Stimulated activated naive CD8-positive, alpha-beta T cell treated with anti-CD3 and anti-CD28 coated beads, Interleukin-15, Interleukin-2, amounts not matched to agents 100 ng/mL and 50 ng/mL, for 24 hours (primary cell): ENCODE results near the gene LRRK2.
"Not testable (repeated sequence)": the region's sequence is repeated elsewhere in the genome, so short reads cannot be mapped to it uniquely, and the experiment has no call there.

Experiments
- H3K27ac Mint-ChIP-seq: one replicate; pipeline ENCODE4 v1.8.0; 2021; ENCODE audit warnings: mild to moderate bottlenecking, mixed read lengths
- H3K27me3 Mint-ChIP-seq: one replicate; pipeline ENCODE4 v1.8.0; 2021; ENCODE audit warnings: mixed read lengths
- H3K36me3 Mint-ChIP-seq: one replicate; pipeline ENCODE4 v1.8.0; 2021; ENCODE audit warnings: low read depth, mixed read lengths
- H3K4me1 Mint-ChIP-seq: one replicate; pipeline ENCODE4 v1.8.0; 2021; ENCODE audit warnings: low read depth, mixed read lengths
- H3K4me3 Mint-ChIP-seq: one replicate; pipeline ENCODE4 v1.8.0; 2021; ENCODE audit warnings: mild to moderate bottlenecking, mixed read lengths
- H3K9me3 Mint-ChIP-seq: one replicate; pipeline ENCODE4 v1.8.0; 2021; ENCODE audit warnings: mixed read lengths

LRRK2 gene

DNA sequence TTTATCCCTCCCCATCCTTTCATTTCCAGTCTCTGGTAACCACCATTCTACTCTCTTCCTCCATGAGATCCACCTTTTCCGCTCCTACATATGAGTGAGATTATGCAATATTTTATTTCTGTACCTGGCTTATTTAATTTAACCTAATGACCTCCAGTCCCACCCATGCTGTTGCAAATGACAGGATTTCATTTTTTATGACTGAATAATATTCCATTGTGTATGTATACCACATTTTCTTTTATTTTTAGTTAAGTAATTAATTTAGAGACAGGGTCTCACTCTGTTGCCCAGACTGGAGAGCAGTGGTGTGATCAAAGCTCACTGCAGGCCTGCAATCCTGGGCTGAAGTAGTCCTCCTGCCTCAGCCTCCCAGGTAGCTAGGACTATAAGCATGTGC is 2.6 kb downstream of the LRRK2 start:
- H3K4me1 Mint-ChIP-seq, result peaks cover 28% of the 10 kb centered on the region
- H3K27me3 Mint-ChIP-seq, result peaks cover 39% of the 10 kb centered on the region
- H3K4me3 Mint-ChIP-seq, result no peak overlapping the region

DNA sequence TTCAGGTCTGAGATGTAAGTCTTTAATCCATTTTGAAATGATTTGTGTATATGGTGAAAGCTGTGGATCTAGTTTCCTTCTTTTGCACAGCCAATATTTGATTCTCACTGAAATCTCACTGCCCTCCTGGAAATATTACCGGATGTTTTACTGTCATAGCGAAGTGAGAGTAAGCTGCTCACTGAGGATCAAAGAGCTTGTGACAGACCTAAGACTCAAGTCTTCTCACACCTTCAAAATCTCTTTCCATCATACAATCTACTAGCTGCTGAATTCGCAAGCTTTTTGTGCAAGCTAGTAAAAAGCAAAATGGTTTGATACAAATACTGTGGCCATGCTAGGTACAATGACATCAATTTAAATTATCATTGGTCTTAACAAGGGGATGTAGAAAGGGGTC is 3.9 kb downstream of the LRRK2 start:
- no peak overlapping the region for H3K4me3 Mint-ChIP-seq
- H3K36me3 Mint-ChIP-seq, result no peaks in the 10 kb centered on the region
- H3K9me3 Mint-ChIP-seq, result peaks cover 4% of the 10 kb centered on the region
- peaks cover 31% of the 10 kb centered on the region for H3K27me3 Mint-ChIP-seq
- peaks cover 26% of the 10 kb centered on the region for H3K4me1 Mint-ChIP-seq
- no peak overlapping the region for H3K27ac Mint-ChIP-seq

More for the DNA sequence above, 2.6 kb downstream of the LRRK2 start:
- Mint-ChIP-seq H3K9me3 (peaks cover 4% of the 10 kb centered on the region), H3K27ac (no peak overlapping the region), H3K36me3 (no peaks in the 10 kb centered on the region)

DNA sequence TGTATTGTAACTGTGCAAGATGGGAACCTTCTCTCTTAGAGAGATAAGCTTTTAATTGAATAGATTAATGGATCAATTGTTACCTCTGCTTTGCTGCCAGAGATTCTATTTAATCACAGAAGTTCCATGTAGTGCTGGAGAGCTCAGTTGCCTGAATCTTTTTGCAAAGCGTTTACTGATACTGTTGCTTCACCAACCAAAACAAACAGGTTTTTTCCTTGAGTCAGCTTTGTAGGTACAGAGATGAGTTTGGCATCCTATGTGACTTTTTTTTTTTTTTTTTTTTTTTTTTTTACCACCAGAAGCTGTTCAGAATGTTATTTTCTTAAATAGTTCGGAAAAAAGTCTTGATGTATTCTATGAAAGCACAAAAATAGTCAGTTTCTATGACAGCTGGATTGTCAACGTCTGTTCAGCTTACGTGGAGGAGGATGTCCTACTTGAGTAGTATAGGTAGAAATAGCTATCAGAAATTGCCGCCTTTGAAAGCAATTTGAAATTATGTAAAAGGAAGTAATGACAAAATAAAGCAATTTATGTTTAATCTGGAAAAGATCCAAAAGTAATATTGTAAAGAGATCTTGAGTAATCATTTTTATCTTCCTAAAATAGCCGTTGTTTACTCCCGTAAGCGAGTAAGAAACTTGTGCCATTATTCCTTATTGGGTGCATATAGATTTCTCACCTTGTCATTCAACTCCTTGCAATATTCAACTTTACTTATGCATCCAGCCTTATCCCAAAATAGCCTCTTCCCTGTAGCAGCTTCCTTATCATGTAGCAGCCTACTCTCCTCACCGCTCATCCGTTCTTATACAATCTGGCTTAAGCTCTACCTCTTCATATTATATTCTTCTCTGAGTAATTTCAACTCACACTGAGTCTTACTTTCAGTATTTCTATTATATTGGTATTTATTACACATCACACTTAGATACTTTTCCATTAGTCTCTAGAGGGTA is 5.2 kb downstream of the LRRK2 start:
- Mint-ChIP-seq H3K27me3 (peaks cover 25% of the 10 kb centered on the region), H3K4me1 (peaks cover 20% of the 10 kb centered on the region), H3K27ac (no peak overlapping the region), H3K36me3 (no peaks in the 10 kb centered on the region), H3K4me3 (no peak overlapping the region), H3K9me3 (peaks cover 4% of the 10 kb centered on the region)

DNA sequence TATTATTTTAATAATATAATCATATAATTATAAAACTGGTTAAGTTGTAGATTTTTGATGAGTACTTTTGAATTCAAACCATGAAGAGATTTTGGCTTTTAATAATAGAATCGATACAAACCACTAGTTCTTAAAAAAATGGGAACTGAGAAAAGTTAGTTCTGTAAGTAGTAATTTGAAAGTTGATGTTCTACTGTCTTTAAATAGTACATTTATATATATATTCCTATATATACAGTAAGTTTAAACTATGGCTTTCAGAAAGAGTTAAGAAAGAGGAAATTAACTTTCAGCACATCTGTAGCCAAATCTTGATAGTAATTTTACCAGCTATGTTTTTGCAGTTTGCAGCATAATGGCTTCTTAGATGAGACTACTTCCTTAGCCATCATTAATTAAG is 7.8 kb downstream of the LRRK2 start:
- Mint-ChIP-seq H3K4me3 (no peak overlapping the region), H3K4me1 (peaks cover 11% of the 10 kb centered on the region), H3K36me3 (no peaks in the 10 kb centered on the region), H3K9me3 (no peaks in the 10 kb centered on the region), H3K27me3 (peaks cover 8% of the 10 kb centered on the region), H3K27ac (no peak overlapping the region)

DNA sequence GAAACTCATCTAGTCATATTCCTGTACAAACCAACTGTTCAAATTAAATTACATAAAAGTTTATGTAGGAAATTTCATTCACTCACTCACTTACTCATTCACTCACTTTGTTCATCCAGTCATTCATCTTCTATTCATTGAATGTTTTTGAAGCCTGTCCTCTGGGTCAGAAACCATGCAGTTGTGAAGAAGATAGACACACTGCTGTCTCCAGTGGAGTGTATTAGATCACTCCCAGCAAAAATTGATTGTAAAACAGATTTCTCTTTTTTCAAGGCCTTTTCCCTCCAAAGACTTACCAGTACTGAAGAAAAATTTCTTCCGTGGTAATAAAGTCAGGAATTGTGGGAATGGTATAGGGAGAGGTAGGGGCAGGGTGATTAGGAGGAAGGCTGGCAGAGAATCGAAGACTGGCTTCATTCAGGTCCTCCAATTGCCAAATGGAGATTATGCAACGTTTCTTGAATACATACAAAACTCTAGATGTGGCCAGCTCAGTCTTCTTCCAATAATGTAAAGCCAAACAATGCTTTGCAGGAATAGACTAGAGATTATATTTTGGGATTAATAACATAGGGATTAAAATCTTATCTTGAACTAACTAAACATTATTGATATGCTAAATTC is 9.1 kb downstream of the LRRK2 start:
- no peaks in the 10 kb centered on the region for H3K36me3 Mint-ChIP-seq
- no peaks in the 10 kb centered on the region for H3K9me3 Mint-ChIP-seq
- no peaks in the 10 kb centered on the region for H3K27me3 Mint-ChIP-seq
- no peak overlapping the region for H3K27ac Mint-ChIP-seq
- peaks cover 11% of the 10 kb centered on the region for H3K4me1 Mint-ChIP-seq
- H3K4me3 Mint-ChIP-seq, result no peak overlapping the region

DNA sequence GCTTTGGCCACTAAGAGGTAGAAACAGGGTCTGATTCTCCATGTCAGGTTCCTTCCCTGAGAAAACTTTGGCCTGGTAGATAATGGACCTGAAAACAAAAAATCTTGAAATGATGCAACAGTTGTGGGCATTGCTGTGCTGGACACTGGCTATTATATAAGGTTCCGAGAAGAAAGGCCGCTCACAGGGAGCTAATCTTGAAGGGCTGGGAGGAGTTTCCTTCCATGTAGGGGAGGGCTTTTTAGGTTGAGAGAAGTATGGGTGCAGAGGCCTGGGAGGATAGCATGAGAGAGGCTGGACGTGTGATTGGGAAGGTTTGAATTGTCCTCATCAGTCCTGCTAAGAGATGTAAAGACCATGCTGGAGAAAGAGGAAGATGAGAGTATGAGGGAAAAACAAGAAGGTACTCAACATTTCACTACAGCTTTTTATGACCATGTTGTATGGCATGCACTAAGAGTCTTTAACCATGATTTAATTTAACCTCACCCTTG is 11.6 kb downstream of the LRRK2 start:
- no peak overlapping the region for H3K27ac Mint-ChIP-seq
- peaks cover 11% of the 10 kb centered on the region for H3K4me1 Mint-ChIP-seq

DNA sequence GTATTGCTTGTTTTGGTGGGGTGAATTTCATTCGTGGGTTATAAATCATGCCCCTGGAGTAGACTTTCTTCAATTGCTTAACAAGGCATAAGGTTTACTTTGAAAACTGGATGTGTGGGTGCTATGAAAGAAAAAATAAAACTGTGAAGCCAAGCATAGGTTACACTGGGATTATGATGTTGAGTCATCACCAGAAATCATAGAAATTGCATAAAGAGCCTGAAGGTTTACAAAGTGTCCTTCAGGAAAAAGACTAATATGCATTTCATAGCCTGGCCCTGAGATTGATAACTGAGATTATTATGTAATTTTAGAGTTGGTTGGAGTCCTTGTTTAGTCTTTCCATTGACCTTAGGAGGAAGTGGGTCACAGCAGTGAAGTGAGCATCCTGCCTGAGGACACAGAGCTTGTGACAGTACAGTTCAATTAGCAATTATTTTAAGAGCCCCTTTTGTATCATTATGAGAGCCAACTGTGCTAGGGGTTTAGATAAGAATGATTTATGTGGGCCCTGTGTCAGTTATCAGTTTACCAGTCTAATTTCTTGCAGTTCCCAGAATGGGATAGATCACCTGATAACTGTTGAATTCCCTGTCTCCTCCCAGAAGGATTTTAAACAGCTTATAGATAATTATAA is 13.6 kb downstream of the LRRK2 start:
- Mint-ChIP-seq H3K27ac (no peak overlapping the region), H3K4me3 (no peak overlapping the region), H3K9me3 (no peaks in the 10 kb centered on the region), H3K36me3 (no peaks in the 10 kb centered on the region), H3K27me3 (no peaks in the 10 kb centered on the region), H3K4me1 (peaks cover 5% of the 10 kb centered on the region)

More for the DNA sequence above, 11.6 kb downstream of the LRRK2 start:
- Mint-ChIP-seq H3K27me3 (no peaks in the 10 kb centered on the region), H3K9me3 (no peaks in the 10 kb centered on the region), H3K36me3 (no peaks in the 10 kb centered on the region), H3K4me3 (no peak overlapping the region)

DNA sequence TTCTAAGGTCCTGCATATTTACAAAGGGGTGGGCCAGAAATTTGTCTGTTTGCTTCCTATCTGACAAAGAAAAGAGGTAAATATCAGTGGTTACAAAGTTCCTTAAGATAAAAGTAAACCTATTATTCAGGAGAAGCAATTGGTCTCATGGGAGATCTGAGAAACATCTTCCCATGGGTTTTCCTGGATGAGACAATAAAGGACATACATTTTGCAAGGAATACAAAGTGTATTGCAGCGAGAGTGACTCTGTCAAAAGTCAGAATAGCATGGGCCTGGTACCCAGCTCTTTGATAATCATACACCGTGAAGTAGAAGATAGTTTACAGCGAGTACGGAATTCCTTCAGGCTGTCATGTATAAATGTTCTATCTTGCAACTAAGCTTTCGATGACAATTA is 14.2 kb downstream of the LRRK2 start:
- no peaks in the 10 kb centered on the region for H3K36me3 Mint-ChIP-seq
- H3K27me3 Mint-ChIP-seq, result no peaks in the 10 kb centered on the region
- no peak overlapping the region for H3K27ac Mint-ChIP-seq
- peaks cover 5% of the 10 kb centered on the region for H3K4me1 Mint-ChIP-seq
- H3K9me3 Mint-ChIP-seq, result no peaks in the 10 kb centered on the region
- no peak overlapping the region for H3K4me3 Mint-ChIP-seq

DNA sequence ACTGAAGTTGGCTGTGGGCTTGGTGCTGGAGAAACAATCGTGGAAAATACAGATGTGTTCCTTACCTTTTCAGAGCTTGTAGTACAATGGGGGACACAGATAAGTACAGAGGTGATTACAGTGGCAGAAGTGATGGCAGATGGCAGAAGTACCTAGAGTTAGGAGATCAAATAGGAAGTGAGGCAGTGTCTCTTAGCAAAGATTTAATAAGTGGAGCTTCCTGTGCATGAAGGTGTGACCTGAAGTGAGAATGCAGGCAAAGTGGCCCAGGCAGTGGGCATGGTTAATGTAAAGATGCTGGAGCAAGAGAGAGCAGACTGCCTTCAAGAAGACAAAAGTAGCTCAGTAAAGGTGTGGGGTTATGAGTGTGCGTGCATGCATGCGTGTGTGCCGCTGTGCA is 16.0 kb downstream of the LRRK2 start:
- Mint-ChIP-seq H3K9me3 (no peaks in the 10 kb centered on the region), H3K36me3 (no peaks in the 10 kb centered on the region), H3K27me3 (no peaks in the 10 kb centered on the region), H3K4me3 (no peak overlapping the region), H3K27ac (no peak overlapping the region), H3K4me1 (peaks cover 5% of the 10 kb centered on the region)

DNA sequence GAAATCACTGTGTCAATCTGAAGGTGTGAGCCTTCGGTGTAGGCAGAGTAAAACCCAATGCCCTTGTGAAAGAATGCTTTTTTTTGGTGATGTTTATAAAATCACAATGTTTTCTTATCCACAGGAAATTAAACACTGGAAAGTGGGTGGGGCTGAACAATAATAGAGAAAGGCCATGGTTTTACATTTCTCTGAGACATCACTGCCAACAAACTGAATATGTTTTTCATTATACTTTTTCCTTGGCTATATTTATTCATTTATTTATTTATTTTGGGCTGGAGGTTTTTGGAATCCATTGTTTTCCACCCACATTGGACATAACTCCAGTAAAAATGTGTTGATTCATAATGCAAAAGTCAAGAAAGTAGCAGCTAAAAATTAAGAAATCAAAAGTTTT is 16.9 kb downstream of the LRRK2 start:
- Mint-ChIP-seq H3K27me3 (no peaks in the 10 kb centered on the region), H3K27ac (no peak overlapping the region), H3K4me1 (peaks cover 5% of the 10 kb centered on the region), H3K9me3 (no peaks in the 10 kb centered on the region), H3K36me3 (no peaks in the 10 kb centered on the region), H3K4me3 (no peak overlapping the region)

DNA sequence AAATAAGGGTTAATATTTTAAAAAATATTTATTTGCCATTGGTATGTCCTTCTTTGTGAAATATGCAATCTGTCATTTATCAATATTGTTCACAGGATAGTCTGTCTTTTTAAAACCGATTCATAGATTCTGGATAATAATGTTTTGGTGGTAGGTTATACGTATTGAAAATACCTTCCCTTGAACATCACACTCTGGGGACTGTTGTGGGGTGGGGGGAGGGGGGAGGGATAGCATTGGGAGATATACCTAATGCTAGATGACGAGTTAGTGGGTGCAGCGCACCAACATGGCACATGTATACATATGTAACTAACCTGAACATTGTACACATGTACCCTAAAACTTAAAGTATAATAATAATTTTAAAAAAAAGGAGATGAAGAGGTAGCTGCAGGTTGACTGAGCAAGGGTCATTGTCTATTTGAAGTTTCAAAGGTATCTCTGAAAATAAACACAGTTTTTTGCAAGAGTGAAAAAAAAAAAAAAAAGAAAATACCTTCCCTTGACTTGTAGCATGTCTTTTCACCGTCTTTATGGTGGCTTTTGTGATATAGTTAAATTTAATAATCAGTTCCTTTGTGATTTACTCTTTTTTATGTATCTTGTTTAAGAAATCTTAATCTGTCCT is 19.8 kb downstream of the LRRK2 start:
- H3K9me3 Mint-ChIP-seq, H3K36me3 Mint-ChIP-seq: not testable (repeated sequence)

DNA sequence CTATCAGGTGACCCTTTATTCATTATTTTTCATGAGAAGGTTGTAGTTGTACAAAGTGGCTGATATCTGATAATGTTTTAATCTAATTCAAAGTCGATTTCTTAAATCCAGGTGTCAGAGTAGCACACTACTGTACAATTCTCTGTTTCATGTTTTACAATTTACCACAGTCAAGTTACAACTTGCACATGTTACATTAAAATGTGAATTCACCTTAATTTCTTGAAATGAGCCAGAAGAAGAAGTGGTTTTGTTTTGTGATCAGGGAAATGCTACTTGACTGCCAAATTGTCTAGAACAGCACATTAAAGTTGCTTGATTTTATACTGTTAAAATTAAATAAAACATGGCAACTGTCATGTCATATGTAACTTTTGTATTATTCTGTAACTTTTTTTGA is 23.2 kb downstream of the LRRK2 start:
- Mint-ChIP-seq H3K27ac (no peak overlapping the region), H3K4me1 (peaks cover 4% of the 10 kb centered on the region), H3K36me3 (no peaks in the 10 kb centered on the region), H3K27me3 (no peaks in the 10 kb centered on the region), H3K4me3 (no peak overlapping the region), H3K9me3 (peaks cover 5% of the 10 kb centered on the region)

More for the DNA sequence above, 19.8 kb downstream of the LRRK2 start:
- not testable (repeated sequence) for H3K4me3 Mint-ChIP-seq, H3K27ac Mint-ChIP-seq, H3K4me1 Mint-ChIP-seq, H3K27me3 Mint-ChIP-seq

DNA sequence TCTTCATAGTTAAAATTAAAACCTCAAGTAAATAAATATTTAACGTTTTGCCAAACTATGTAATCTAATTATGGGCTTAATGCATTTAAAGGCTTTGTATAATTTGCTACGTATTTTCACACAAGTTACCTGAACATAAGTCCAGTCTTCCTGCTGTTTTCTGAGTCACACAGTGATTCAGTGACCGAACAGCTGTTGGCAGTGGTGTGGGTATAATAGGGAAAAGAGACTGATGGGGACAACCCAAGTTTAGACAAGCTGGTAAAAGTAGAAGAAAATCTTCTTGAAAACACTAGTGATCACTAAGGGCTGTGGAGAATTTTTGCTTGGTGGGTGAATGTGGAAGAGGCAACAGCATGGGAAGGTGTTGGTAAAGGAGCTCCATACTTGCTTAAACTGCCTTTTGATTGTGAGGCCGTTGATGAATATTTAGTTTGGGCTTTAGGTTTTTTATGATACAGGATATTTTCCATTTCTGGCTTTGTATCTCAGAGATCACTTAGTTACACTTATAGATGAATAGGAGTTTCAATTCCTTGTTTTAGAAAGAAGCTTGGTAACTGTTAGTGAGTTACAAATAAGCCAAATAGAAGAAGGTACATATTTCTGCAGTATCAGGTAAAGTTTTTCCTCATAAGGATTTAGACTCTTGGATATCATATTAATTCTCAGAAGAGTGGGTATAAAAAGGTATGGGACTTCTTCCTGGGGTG is 23.9 kb downstream of the LRRK2 start:
- H3K27me3 Mint-ChIP-seq, result no peaks in the 10 kb centered on the region
- H3K36me3 Mint-ChIP-seq, result no peaks in the 10 kb centered on the region
- H3K27ac Mint-ChIP-seq, result no peak overlapping the region
- H3K4me3 Mint-ChIP-seq, result no peak overlapping the region
- peaks cover 4% of the 10 kb centered on the region for H3K4me1 Mint-ChIP-seq
- H3K9me3 Mint-ChIP-seq, result peaks cover 5% of the 10 kb centered on the region

DNA sequence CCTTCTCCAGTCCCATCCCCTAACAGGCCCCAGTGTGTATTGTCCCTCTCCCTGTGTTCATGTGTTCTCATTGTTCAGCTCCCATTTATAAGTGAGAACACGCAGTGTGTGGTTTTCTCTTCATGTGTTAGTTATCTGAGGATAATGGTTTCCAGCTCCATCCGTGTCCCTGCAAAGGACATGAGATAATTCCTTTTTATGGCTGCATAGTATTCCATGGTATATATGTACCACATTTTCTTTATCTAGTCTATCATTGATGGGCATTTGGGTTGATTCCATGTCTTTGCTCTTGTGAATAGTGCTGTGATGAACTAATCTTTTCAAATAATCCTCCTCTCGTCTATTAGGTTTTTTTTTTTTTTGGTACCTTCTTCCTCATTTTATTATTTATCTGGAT is 25.9 kb downstream of the LRRK2 start:
- H3K4me3 Mint-ChIP-seq, H3K36me3 Mint-ChIP-seq, H3K27me3 Mint-ChIP-seq, H3K27ac Mint-ChIP-seq, H3K9me3 Mint-ChIP-seq, H3K4me1 Mint-ChIP-seq: not testable (repeated sequence)
